Ascending aorta (tissue), 2 donors: Measurements from ENCODE around the gene IL32. TPM values are rescaled to one million over a fixed set of nuclear protein-coding genes. Genes with fewer than 3 reads are reported as not detected.
"Not testable (repeated sequence)": the region's sequence is repeated elsewhere in the genome, so short reads cannot be mapped to it uniquely, and the experiment has no call there.

Source experiments
- DNase-seq, 2 donors: peaks; one replicate each; pipeline ENCODE4 v3.0.0-alpha.2; 2019; ENCODE audit warnings: low spot score in 2 of 2
- H3K27ac ChIP-seq, 2 donors: fragments of 200-600 bp; sonication (generic); one replicate each; pipeline ENCODE4 v1.5.1; 2016 to 2017; ENCODE audit warnings: mild to moderate bottlenecking in 1 of 2
- H3K27me3 ChIP-seq: fragments of 200-600 bp; sonication (generic); one replicate; pipeline ENCODE4 v1.5.1; 2017
- H3K36me3 ChIP-seq, 2 donors: fragments of 200-600 bp; sonication (generic); one replicate each; pipeline ENCODE4 v1.5.1; 2016
- H3K4me1 ChIP-seq, 2 donors: fragments of 200-600 bp; sonication (generic); one replicate each; pipeline ENCODE4 v1.5.1; 2016 to 2017; ENCODE audit warnings: mild to moderate bottlenecking in 1 of 2
- H3K4me3 ChIP-seq, 2 donors: fragments of 200-600 bp; sonication (generic); one replicate each; pipeline ENCODE4 v1.5.1; 2016 to 2017; ENCODE audit warnings: mild to moderate bottlenecking in 1 of 2
- H3K9me3 ChIP-seq, 2 donors: fragments of 200-600 bp; sonication (generic); one replicate each; pipeline ENCODE4 v1.5.1; 2016
- intact Hi-C: fragments of 100-400 bp; cut with DNase I; formaldehyde crosslinking; loops from one replicate; pipeline ENCODE4 v1.15.1; 2023
- total RNA-seq: library from RNA; depleted of rRNA; stranded (reverse); fragments of >200 nt; gene quantifications from one replicate; pipeline ENCODE4 v1.1.0, GENCODE V29; 2016
- TF ChIP-seq, protein P1 (sequence below), 3 experiments: fragments of 200-600 bp in 2 of 3; fragments of 450-650 bp in 1 of 3; sonication (generic) in 2 of 3; IDR thresholded peaks; one replicate each; pipeline ENCODE4 v1.5.1; 2016 to 2019; ENCODE audit warnings: antibody characterized with exemption in 3 of 3, mild to moderate bottlenecking in 1 of 3, moderate library complexity in 1 of 3

Gene IL32
- total RNA-seq, 1 donor from 2014 or later: 139 TPM

- DNase-seq: no peak
- no peak overlapping the region for H3K4me3 ChIP-seq
- TF ChIP-seq, protein P1, sequence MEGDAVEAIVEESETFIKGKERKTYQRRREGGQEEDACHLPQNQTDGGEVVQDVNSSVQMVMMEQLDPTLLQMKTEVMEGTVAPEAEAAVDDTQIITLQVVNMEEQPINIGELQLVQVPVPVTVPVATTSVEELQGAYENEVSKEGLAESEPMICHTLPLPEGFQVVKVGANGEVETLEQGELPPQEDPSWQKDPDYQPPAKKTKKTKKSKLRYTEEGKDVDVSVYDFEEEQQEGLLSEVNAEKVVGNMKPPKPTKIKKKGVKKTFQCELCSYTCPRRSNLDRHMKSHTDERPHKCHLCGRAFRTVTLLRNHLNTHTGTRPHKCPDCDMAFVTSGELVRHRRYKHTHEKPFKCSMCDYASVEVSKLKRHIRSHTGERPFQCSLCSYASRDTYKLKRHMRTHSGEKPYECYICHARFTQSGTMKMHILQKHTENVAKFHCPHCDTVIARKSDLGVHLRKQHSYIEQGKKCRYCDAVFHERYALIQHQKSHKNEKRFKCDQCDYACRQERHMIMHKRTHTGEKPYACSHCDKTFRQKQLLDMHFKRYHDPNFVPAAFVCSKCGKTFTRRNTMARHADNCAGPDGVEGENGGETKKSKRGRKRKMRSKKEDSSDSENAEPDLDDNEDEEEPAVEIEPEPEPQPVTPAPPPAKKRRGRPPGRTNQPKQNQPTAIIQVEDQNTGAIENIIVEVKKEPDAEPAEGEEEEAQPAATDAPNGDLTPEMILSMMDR (IDR thresholded peaks at IDR 0.05): no peak
- no peaks in the 10 kb centered on the region for H3K27me3 ChIP-seq
- no peak overlapping the region for H3K27ac ChIP-seq
- H3K4me1 ChIP-seq: no peaks in the 10 kb centered on the region
- intact Hi-C loops: no loop called here
- no peaks in the 10 kb centered on the region for H3K9me3 ChIP-seq
- no peaks in the 10 kb centered on the region for H3K36me3 ChIP-seq
These were observed 8.0 kb downstream of the IL32 start for GRCh38 chr16:3073448-3073847.

DNA sequence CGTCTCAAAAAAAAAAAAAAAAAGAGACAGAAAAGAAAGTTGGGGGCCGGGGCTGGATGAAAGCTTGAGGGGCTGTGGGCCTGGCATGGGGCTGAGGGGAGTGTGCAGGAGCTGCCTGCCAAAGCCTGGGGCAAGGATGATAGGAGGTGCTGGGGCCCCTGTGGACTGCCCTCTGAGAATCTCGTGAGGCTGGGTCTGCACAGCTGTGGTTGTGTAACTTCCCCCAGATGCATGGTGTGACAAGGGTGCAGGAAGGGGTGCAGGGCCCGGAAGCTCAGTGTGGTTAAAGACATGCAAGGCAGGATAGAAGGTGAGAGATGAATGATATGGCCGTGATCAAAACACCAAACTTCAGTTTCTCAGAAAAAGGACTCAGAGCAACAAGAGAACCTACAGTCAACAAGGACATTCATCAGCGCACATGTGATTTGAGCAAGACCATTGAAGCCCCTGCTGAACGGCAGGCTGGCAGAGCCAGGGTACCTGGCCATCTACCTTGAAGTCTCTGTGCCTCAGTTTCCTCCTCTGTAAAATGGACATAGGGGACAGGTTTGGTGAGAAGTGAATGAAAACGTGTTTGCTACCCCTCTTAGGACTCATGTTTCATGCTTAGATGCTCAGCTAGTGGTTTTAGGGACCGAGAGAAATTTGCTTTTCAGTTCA is 9.6 kb downstream of the IL32 start:
- Histone ChIP-seq H3K36me3 (no peaks in the 10 kb centered on the region), H3K27me3 (no peaks in the 10 kb centered on the region), H3K4me1 (no peaks in the 10 kb centered on the region), H3K9me3 (no peaks in the 10 kb centered on the region), H3K27ac (no peak overlapping the region), H3K4me3 (no peak overlapping the region)
- TF ChIP-seq, protein P1 (IDR thresholded peaks at IDR 0.05): no peak
- DNase-seq: no peak
- intact Hi-C loops: no loop called here

DNA sequence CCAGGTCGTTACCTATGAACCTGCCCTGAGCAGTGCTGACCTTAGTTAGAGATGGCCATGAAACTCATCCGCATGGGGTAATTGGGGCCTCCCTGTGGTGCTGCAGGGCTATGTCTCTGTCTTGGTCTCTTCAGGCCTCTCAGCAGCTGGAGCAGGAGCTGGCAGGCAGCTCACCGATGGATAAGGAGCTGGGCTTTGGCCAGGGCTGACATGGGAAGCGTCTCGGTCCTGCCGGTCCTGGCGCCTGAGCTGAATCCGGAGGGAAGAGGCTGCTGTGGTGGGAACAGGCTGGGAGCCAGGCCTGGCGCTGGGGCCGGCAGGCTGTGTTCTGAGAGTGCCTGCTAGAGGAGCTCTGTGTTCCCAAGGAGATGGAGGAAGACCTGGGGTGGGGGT is 10.1 kb downstream of the IL32 start:
- no peak for DNase-seq
- Histone ChIP-seq H3K36me3 (no peaks in the 10 kb centered on the region), H3K4me3 (no peak overlapping the region), H3K9me3 (no peaks in the 10 kb centered on the region), H3K27ac (no peak overlapping the region), H3K27me3 (no peaks in the 10 kb centered on the region), H3K4me1 (no peaks in the 10 kb centered on the region)
- intact Hi-C loops: no loop called here
- TF ChIP-seq, protein P1 (IDR thresholded peaks at IDR 0.05): no peak

DNA sequence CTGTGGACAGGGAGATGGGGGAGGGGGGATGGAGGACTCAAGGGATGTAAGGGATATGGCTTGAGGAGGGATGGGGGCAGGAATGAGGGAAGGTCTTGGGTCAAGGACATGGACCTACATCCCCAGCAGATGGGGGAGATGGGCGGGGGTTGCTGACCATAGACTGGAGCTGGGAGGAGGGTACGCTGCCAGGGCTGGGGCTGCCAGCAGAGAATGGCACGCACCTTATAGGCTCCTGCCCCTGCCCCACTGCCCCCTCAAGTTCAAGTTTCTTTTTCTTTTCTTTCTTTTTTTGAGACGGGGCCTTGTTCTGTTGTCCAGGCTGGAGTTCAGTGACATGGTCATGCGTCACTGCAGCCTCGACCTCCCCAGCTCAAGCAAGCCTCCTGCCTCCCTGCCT is 10.5 kb downstream of the IL32 start:
- H3K4me1 ChIP-seq, DNase-seq, H3K27ac ChIP-seq, H3K27me3 ChIP-seq, intact Hi-C loops, H3K4me3 ChIP-seq, H3K9me3 ChIP-seq, H3K36me3 ChIP-seq: not testable (repeated sequence)

DNA sequence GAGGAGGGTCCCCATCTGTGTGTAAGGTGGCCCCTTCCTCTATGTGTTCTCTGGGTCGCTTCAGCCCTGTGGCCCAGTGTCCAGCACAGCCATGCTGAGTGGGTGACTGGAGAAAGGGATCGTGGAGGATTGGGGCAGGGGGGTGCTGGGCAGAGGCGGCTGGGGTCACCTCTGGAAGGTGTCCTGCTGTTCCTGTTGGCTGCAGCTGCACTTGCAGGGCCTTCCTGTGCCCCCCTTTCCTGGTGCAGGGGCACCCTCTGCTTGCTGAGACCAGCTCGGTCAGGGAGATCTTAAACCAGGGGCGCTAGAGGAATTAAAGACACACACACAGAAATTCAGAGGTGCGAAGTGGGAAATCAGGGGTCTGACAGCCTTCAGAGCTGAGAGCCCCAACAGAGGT is 11.1 kb downstream of the IL32 start:
- no peaks in the 10 kb centered on the region for H3K4me1 ChIP-seq
- H3K27ac ChIP-seq: no peak overlapping the region
- TF ChIP-seq, protein P1 (IDR thresholded peaks at IDR 0.05): no peak
- DNase-seq: no peak
- no peaks in the 10 kb centered on the region for H3K27me3 ChIP-seq
- no peak overlapping the region for H3K4me3 ChIP-seq
- no peaks in the 10 kb centered on the region for H3K36me3 ChIP-seq
- H3K9me3 ChIP-seq: no peaks in the 10 kb centered on the region
- intact Hi-C loops: no loop called here

- Histone ChIP-seq H3K4me3 (no peak overlapping the region), H3K4me1 (no peaks in the 10 kb centered on the region), H3K36me3 (no peaks in the 10 kb centered on the region), H3K27me3 (no peaks in the 10 kb centered on the region), H3K9me3 (no peaks in the 10 kb centered on the region), H3K27ac (no peak overlapping the region)
- TF ChIP-seq, protein P1 (IDR thresholded peaks at IDR 0.05): no peak
- DNase-seq: no peak
- intact Hi-C loops: no loop called here
These were observed 14.6 kb downstream of the IL32 start for GRCh38 chr16:3080024-3080423.

DNA sequence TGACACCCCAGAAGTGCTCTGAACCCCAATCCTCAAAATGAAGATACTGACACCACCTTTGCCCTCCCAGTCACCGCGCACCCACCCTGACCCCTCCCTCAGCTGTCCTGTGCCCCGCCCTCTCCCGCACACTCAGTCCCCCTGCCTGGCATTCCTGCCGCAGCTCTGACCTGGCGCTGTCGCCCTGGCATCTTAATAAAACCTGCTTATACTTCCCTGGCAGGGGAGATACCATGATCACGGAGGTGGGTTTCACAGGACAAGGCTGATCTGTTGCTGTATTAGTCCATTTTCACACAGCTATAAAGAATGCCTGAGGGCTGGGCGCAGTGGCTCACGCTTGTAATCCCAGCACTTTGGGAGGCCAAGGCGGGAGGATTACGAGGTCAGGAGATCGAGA is 16.5 kb downstream of the IL32 start:
- intact Hi-C loops: not testable (repeated sequence)

DNA sequence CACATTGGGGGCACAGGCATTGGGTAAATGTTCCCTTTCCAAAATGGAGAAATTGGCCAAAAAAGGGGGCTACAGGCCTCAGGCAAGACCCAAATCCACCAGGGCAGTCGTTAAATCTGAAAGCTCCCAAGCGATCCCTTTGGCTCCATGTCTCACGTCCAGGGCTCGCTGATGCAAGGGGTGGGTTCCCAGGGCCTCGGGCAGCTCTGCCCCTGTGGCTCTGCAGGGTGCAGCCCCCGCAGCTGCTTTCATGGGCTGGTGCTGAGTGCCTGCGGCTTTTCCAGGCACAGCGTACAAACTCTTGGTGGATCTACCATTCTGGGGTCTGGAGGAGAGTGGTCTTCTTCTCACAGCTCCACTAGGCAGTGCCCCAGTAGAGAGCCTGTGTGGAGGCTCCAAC is 18.0 kb downstream of the IL32 start:
- H3K36me3 ChIP-seq, DNase-seq, H3K4me1 ChIP-seq, H3K4me3 ChIP-seq, H3K27me3 ChIP-seq, H3K27ac ChIP-seq, intact Hi-C loops, H3K9me3 ChIP-seq: not testable (repeated sequence)

More for the DNA sequence above, 16.5 kb downstream of the IL32 start:
- not testable (repeated sequence) for H3K4me3 ChIP-seq, H3K27ac ChIP-seq, H3K36me3 ChIP-seq, H3K27me3 ChIP-seq, H3K4me1 ChIP-seq, H3K9me3 ChIP-seq, DNase-seq
